Left ventricle myocardium superior (tissue), 1 donor: ENCODE measurements around the gene COQ8B. TPM values are rescaled to one million over a fixed set of nuclear protein-coding genes. Genes with fewer than 3 reads are reported as not detected.
"Not testable (repeated sequence)": the region's sequence is repeated elsewhere in the genome, so short reads cannot be mapped to it uniquely, and the experiment has no call there.

Source experiments
- ATAC-seq: fragments of 200-7000 bp; cut with Tn5 transposase; one replicate; pipeline ENCODE4 v1.9.1; 2020; ENCODE audit warnings: mild to moderate bottlenecking, moderate library complexity
- DNase-seq: peaks from one replicate; pipeline ENCODE4 v3.0.0-alpha.2; 2020
- intact Hi-C: fragments of 100-400 bp; cut with micrococcal nuclease; formaldehyde crosslinking; loops from one replicate; pipeline ENCODE4 v1.11.0; 2022
- total RNA-seq: library from RNA; stranded (reverse); fragmentation: NEBNext Ultra II Directional; extraction: Animal tissue kit (Norgen Biotek cat#: 25700); gene quantifications from one replicate; pipeline ENCODE4 v1.2.1, GENCODE V29; 2021
- donor health status: DM: no; HTN: yes; CAD: no; lungs with severe emphysema.

Gene COQ8B
- total RNA-seq, 1 donor from 2014 or later = 34.6 TPM

GRCh38 chr19:40650749-40651305 lies 65.9 kb downstream of the COQ8B start:
- peak; percentile 56 for ATAC-seq

DNA sequence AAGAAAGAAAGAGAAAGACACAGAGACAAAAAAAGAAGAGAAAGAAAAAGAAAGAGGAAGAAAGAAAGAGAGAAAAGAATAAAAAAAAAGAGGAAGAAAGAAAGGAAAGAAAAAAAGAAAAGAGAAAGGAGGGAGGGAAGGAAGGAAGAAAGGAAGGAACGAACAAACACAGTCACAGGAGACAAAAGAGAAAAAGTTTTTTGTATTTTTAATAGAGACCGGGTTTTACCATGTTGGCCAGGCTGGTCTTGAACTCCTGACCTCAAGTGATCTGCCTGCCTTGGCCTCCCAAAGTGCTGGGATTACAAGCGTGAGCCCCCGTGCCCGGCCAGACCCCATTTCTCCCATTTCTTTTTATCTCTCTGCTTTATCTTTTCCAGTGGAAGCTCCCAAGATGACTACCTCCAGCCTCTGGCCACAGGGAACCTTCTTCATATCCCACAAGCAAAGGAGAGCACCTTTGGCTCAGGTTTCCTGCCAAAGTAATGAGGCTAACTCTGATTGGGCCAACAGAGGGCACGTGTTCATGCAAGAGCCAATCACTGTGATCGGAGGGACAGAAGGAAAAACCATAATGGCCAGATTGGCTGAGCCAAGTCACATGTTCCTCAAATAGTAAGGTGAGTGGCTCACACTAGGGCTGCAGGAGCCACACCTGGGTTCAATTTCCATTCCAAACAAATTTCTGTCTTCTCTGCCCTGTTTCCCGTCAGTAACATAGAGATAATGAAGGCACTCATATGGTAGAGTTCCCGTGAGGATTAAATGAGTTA lies 66.6 kb downstream of the COQ8B start:
- DNase-seq, intact Hi-C loops, ATAC-seq: not testable (repeated sequence)

More at GRCh38 chr19:40650749-40651305, 65.9 kb downstream of the COQ8B start:
- no peak for DNase-seq
- intact Hi-C loops = no loop called here

- intact Hi-C loops = no loop called here
- no peak for DNase-seq
- ATAC-seq = no peak
These were observed 69.9 kb downstream of the COQ8B start for GRCh38 chr19:40646743-40647254.

DNA sequence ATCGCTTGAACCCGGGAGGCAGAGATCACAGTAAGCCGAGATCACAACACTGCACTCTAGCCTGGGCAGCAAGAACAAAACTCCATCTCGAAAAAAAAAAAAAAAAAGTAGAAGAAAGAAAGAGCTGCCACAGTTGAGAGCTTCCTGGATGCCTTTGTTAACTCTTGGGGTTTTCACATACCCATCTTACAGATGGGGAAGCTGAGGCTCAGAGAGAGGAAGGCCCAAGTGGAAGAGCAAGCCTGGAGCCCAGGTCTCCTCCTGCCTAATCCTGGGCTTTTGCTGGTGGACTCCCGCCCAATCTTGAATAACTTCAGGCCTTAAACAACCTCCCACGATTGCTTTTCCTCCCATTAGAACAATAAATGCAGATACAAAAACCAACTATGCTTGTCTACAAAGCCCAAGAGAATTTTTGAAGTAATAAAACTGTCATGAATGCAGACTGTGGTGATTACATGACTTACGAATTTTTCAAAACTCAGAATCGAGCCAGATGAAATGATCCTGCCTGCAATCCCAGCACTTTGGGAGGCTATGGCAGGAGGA lies 73.9 kb downstream of the COQ8B start:
- DNase-seq (no peak), ATAC-seq (no peak)
- intact Hi-C loops = no loop called here

DNA sequence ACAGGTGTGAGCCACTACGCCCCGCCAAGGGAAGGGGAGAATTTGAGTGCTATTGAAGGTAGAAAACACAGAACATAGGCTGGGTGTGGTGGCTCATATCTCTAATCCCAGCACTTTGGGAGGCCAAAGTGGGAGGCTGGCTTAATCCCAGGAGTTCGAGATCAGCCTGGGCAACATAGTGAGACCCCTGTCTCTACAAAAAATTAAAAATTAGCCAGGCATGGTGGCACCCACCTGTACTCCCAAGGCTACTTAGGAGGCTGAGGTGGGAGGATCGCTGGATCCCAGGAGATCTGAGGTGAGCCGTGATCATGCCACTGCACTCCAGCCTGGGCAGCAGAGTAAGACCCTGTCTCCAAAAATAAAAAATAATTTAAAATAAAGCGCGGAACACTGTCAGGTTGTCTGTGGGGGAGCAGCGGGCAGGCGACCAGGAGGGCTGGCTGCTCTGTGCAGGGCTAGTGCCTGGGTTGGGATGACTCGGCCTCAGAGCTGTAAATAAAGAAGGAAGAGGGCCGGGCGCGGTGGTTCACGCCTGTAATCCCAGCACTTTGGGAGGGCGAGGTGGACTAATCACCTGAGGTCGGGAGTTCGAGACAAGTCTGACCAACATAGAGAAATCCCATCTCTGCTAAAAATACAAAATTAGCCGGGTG lies 74.5 kb downstream of the COQ8B start:
- ATAC-seq (no peak), DNase-seq (no peak)
- intact Hi-C loops = no loop called here

Other genes with a start within 250 kb of the COQ8B start
- gene SPTBN4, start 249.9 kb downstream of the COQ8B start, total RNA-seq = 4.8 TPM
- gene SHKBP1, start 140.0 kb downstream of the COQ8B start, total RNA-seq = 16.4 TPM
- 294 TPM for gene LTBP4, start 115.5 kb downstream of the COQ8B start, total RNA-seq
- 16.9 TPM for gene NUMBL, start 26.2 kb downstream of the COQ8B start, total RNA-seq
- gene ITPKC, start 226 bp upstream of the COQ8B start, total RNA-seq = 12.8 TPM
- gene ACTMAP, start 33.6 kb upstream of the COQ8B start, total RNA-seq = 6.7 TPM
- 41.6 TPM for gene SNRPA, start 34.3 kb upstream of the COQ8B start, total RNA-seq
- gene MIA, start 58.6 kb upstream of the COQ8B start, total RNA-seq = 1.1 TPM
- gene RAB4B, start 61.4 kb upstream of the COQ8B start, total RNA-seq = 10.1 TPM
- 65.5 TPM for gene EGLN2, start 82.3 kb upstream of the COQ8B start, total RNA-seq
- gene CYP2A6, start 133.6 kb upstream of the COQ8B start, total RNA-seq = not detected
- not detected for gene CYP2A7, start 165.3 kb upstream of the COQ8B start, total RNA-seq